Urothelium cell line (cell line): ENCODE measurements around the gene WNT9A.
"Not testable (repeated sequence)": the region's sequence is repeated elsewhere in the genome, so short reads cannot be mapped to it uniquely, and the experiment has no call there.

Experiments used
- DNase-seq: peaks from one replicate; pipeline ENCODE4 v3.0.0; 2011; ENCODE audit warnings: low spot score, mixed read lengths
- FAIRE-seq: peaks from 2 replicates; lab custom pipeline; 2011; peaks lifted over from hg19 to GRCh38; lab: Jason Lieb, UNC

Gene WNT9A

GRCh38 chr1:227913764-227914721, 33.7 kb downstream of the WNT9A start:
- DNase-seq (no peak), FAIRE-seq (no peak)

GRCh38 chr1:227913396-227913763, 34.4 kb downstream of the WNT9A start:
- FAIRE-seq, result peak; percentile 77

GRCh38 chr1:227912866-227913265, 34.9 kb downstream of the WNT9A start:
- DNase-seq (no peak), FAIRE-seq (no peak)

More at GRCh38 chr1:227913396-227913763, 34.4 kb downstream of the WNT9A start:
- no peak for DNase-seq

- DNase-seq (no peak), FAIRE-seq (no peak)
These were observed 36.4 kb downstream of the WNT9A start for GRCh38 chr1:227911376-227911775.

GRCh38 chr1:227910511-227911153, 37.1 kb downstream of the WNT9A start:
- FAIRE-seq (no peak), DNase-seq (no peak)

GRCh38 chr1:227909923-227910328, 37.8 kb downstream of the WNT9A start:
- DNase-seq, FAIRE-seq: not testable (repeated sequence)

- no peak for FAIRE-seq
- DNase-seq, result no peak
These were observed 38.5 kb downstream of the WNT9A start for GRCh38 chr1:227909188-227909587.

- DNase-seq (no peak), FAIRE-seq (no peak)
These were observed 39.4 kb downstream of the WNT9A start for GRCh38 chr1:227908359-227908758.

GRCh38 chr1:227907439-227908015, 40.2 kb downstream of the WNT9A start:
- FAIRE-seq (no peak), DNase-seq (no peak)

GRCh38 chr1:227906550-227907071, 41.1 kb downstream of the WNT9A start:
- DNase-seq, result no peak
- FAIRE-seq, result no peak

- DNase-seq, result no peak
- FAIRE-seq, result no peak
These were observed 41.9 kb downstream of the WNT9A start for GRCh38 chr1:227905573-227906487.

- FAIRE-seq (no peak), DNase-seq (no peak)
These were observed 43.0 kb downstream of the WNT9A start for GRCh38 chr1:227904541-227905335.

GRCh38 chr1:227903614-227904501, 43.9 kb downstream of the WNT9A start:
- FAIRE-seq (no peak), DNase-seq (no peak)

- FAIRE-seq (no peak), DNase-seq (no peak)
These were observed 44.6 kb downstream of the WNT9A start for GRCh38 chr1:227903061-227903521.

- no peak for DNase-seq
- FAIRE-seq, result no peak
These were observed 45.1 kb downstream of the WNT9A start for GRCh38 chr1:227902641-227902990.

GRCh38 chr1:227901906-227902640, 45.7 kb downstream of the WNT9A start:
- DNase-seq (no peak), FAIRE-seq (no peak)

GRCh38 chr1:227901239-227901905, 46.4 kb downstream of the WNT9A start:
- DNase-seq, result no peak
- no peak for FAIRE-seq
